Hippocampal formation (tissue), 2 donors: ENCODE measurements around the gene SCYL3.
"Not testable (repeated sequence)": the region's sequence is repeated elsewhere in the genome, so short reads cannot be mapped to it uniquely, and the experiment has no call there.

ENCODE experiments used
- DNase-seq, 2 donors: peaks; one replicate each; lab custom pipeline; 2025; lab: John Stamatoyannopoulos, UW

SCYL3 gene

DNA sequence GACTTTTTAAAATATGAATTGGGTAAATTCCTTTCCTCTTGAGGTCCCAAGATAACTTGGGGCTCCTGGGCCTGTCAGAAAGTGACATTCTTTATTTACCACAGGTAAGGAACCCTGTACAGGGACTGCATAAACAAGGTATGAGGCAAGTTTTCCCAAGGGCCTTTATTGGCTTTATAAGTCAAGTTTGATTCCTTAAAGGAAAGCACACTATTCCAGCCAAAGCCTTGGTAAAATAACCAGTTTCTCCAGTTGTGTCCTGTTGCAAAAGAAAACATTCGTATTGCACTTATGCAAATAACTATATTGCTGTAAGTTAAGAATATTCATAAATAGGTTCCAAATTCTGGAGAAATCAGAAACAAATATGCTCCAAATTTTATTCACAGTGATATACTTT lies 77.1 kb downstream of the SCYL3 start:
- DNase-seq: no peak

GRCh38 chr1:169814265-169814664 lies 79.4 kb downstream of the SCYL3 start:
- no peak for DNase-seq

DNA sequence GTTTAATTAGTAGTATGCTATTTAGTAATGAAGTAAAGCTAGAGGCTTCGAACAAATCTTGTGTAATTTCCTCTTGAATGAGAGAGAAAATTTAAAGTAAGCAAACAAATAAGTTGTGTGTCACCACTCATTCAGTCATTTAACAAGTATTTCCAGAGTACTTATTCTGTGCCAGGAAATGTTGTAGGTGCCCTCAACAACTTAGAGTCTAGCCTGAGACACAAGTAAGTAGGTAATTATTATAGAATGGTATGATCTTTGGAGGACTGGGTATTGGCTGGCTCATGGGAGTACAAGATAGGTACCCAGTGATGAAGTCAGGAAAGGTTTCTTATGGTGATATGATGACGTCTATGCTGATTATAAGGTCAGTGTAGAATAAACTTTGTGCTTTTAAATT lies 81.6 kb downstream of the SCYL3 start:
- no peak for DNase-seq

- not testable (repeated sequence) for DNase-seq
Measured at GRCh38 chr1:169811418-169812035, 82.2 kb downstream of the SCYL3 start.

DNA sequence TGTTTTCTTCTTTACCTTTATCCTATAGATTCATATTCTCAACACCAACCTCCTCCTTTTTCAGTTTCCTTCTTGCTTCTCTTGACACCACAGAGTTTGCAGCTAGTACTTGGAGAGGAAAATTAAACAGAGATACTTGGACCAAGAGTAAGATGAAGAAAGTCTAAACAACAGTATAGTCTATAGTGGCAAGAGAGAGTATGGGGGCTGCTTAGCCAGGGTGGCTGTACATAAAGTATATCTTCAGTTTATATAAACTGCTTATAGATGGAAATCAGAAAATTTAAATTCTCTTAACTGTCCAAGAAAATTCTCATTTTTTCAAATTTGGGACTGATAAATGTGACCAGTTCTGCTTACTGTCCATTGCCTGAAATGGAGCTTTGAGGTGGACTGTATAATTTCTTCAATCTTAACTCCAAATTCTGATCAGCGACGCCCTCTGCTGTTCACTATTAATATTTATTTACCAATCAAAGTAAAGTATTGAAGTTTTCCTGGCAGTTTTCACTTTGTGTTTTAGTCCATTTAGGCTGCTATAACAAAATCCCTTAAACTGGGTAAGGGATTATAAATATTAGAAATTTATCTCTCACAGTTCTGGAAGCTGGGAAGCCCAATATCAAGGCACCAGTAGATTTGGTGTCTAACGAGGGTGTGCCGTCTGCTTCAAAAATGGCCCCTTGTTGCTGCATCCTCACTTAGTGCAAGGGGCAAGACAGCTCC lies 84.2 kb downstream of the SCYL3 start:
- peak in 1 of 2 donors; percentile 53 for DNase-seq

DNA sequence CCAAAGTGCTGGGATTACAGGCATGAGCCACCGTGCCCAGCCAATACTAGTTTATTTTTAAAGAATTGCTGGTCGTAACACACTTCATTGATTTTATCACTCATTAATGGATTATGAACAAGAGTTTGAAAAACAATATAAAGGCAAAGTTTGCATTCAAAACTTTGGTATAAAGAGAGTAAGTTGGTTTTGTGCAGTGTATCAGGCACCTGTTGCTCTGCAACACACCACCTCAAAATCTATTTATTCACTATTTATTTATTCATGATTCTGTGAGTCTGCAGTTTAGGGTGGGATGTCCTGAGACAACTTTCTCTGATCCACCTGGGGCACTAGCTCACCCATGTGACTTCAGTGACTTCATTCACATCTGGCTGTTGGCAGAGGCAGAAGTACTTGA lies 88.8 kb downstream of the SCYL3 start:
- DNase-seq: no peak

- no peak for DNase-seq
Measured at GRCh38 chr1:169802888-169803287, 90.8 kb downstream of the SCYL3 start.
